Mucosa of descending colon (tissue), 3 donors: ENCODE measurements around the gene RPS6KA5. TPM values are rescaled to one million over a fixed set of nuclear protein-coding genes. Genes with fewer than 3 reads are reported as not detected.

Experiments
- ATAC-seq: fragments of 200-7000 bp; cut with Tn5 transposase; one replicate; pipeline ENCODE4 v1.9.1; 2020; ENCODE audit warnings: mild to moderate bottlenecking, moderate library complexity
- DNase-seq, 3 donors: peaks; one replicate each; pipeline ENCODE4 v3.0.0-alpha.2; 2020
- H3K36me3 ChIP-seq: fragments of 200-600 bp; one replicate; pipeline ENCODE4 v1.8.0; 2021; ENCODE audit warnings: low read depth, mild to moderate bottlenecking
- H3K4me1 ChIP-seq: fragments of 200-600 bp; one replicate; pipeline ENCODE4 v1.8.0; 2021; ENCODE audit warnings: low read depth, mild to moderate bottlenecking
- H3K4me3 ChIP-seq: fragments of 200-600 bp; one replicate; pipeline ENCODE4 v1.8.0; 2021; ENCODE audit warnings: mild to moderate bottlenecking
- H3K9me3 ChIP-seq: fragments of 200-600 bp; one replicate; pipeline ENCODE4 v1.8.0; 2021; ENCODE audit warnings: mild to moderate bottlenecking
- CTCF ChIP-seq: fragments of 200-600 bp; IDR thresholded peaks from one replicate; pipeline ENCODE4 v1.8.0; 2022; ENCODE audit warnings: antibody characterized with exemption, mild to moderate bottlenecking
- intact Hi-C, 2 donors: fragments of 100-400 bp; cut with DNase I in 1 of 2; cut with micrococcal nuclease in 1 of 2; formaldehyde crosslinking; loops; one replicate each; pipeline versions ENCODE4 v1.11.0 to v1.11.1; 2022; cut with DNase I, micrococcal nuclease
- total RNA-seq, 3 donors: library from RNA; stranded (reverse); fragmentation: NEBNext Ultra II Directional in 2 of 3; extraction: Animal tissue kit (Norgen Biotek cat#: 25700) in 2 of 3; gene quantifications; one replicate each; pipeline versions ENCODE4 v1.2.1 to v1.2.4, GENCODE V29; 2021 to 2023
- donor health status: DM: no; HTN: no; CAD: no; lungs with moderate emphysema.
- donor health status: DM: no; HTN: no; CAD: no.
- donor health status: DM: no; HTN: yes; CAD: no.

RPS6KA5 gene
- total RNA-seq, 3 donors from 2014 or later: 25.0 to 41.5 (median 27.2) TPM

- TF ChIP-seq CTCF: no peak
- H3K4me3 ChIP-seq: no peak overlapping the region
- no peaks in the 10 kb centered on the region for H3K36me3 ChIP-seq
- DNase-seq (no peak), ATAC-seq (no peak)
- no peaks in the 10 kb centered on the region for H3K9me3 ChIP-seq
- intact Hi-C loops: loop anchor here in 1 of 2 donors (10.0 kb wide), 1 partner anchor 378 kb away; no protein-coding TSS in a partner anchor
- no peaks in the 10 kb centered on the region for H3K4me1 ChIP-seq
Observed at GRCh38 chr14:90907178-90907577, 153.3 kb downstream of the RPS6KA5 start.

- DNase-seq (no peak), ATAC-seq (no peak)
- H3K4me3 ChIP-seq: no peak overlapping the region
- H3K9me3 ChIP-seq: no peaks in the 10 kb centered on the region
- no peak for TF ChIP-seq CTCF
- intact Hi-C loops: loop anchor here in 1 of 2 donors (10.0 kb wide), 1 partner anchor 379 kb away; no protein-coding TSS in a partner anchor
- H3K4me1 ChIP-seq: no peaks in the 10 kb centered on the region
- H3K36me3 ChIP-seq: no peaks in the 10 kb centered on the region
Observed at GRCh38 chr14:90905531-90905930, 154.9 kb downstream of the RPS6KA5 start.

- peak in 1 of 3 donors; percentile 75 for DNase-seq
- H3K4me3 ChIP-seq: no peak overlapping the region
- TF ChIP-seq CTCF: peak; percentile 39
- H3K36me3 ChIP-seq: no peaks in the 10 kb centered on the region
- peak; percentile 86 for ATAC-seq
- no peaks in the 10 kb centered on the region for H3K9me3 ChIP-seq
- intact Hi-C loops: loop anchor here (5.0 to 10.0 kb wide), 2 partner anchors 269 to 382 kb away; no protein-coding TSS in a partner anchor
- H3K4me1 ChIP-seq: no peaks in the 10 kb centered on the region
Observed at GRCh38 chr14:90903101-90903500, 157.3 kb downstream of the RPS6KA5 start.

GRCh38 chr14:90900476-90901083 is 159.9 kb downstream of the RPS6KA5 start:
- Histone ChIP-seq H3K9me3 (no peaks in the 10 kb centered on the region), H3K4me1 (no peaks in the 10 kb centered on the region), H3K4me3 (no peak overlapping the region), H3K36me3 (no peaks in the 10 kb centered on the region)
- intact Hi-C loops: loop anchor here (5.0 to 10.0 kb wide), 2 partner anchors 272 to 384 kb away; no protein-coding TSS in a partner anchor
- no peak for TF ChIP-seq CTCF
- no peak for ATAC-seq
- DNase-seq: no peak

- TF ChIP-seq CTCF: no peak
- DNase-seq (peak; percentile 35 to 55 (median 52)), ATAC-seq (peak; percentile 91)
- Histone ChIP-seq H3K4me3 (no peak overlapping the region), H3K36me3 (no peaks in the 10 kb centered on the region), H3K4me1 (no peaks in the 10 kb centered on the region), H3K9me3 (no peaks in the 10 kb centered on the region)
- intact Hi-C loops: no loop called here
Observed at GRCh38 chr14:90897022-90897421, 163.4 kb downstream of the RPS6KA5 start.
